Hepatocyte (in vitro differentiated cells): ENCODE data around the gene RBM17. TPM values are rescaled to one million over a fixed set of nuclear protein-coding genes. Genes with fewer than 3 reads are reported as not detected.

Source experiments
- DNase-seq: peaks from one replicate; pipeline ENCODE4 v3.0.0-alpha.2; 2016; ENCODE audit warnings: low spot score
- H2AFZ ChIP-seq: fragments of 200-600 bp; sonication (generic); 2 replicates; pipeline ENCODE4 v1.6.0; 2016; ENCODE audit warnings: antibody characterized with exemption, mild to moderate bottlenecking
- H3K27ac ChIP-seq: fragments of 200-600 bp; sonication (generic); 2 replicates; pipeline ENCODE4 v1.5.1; 2016; ENCODE audit warnings: mild to moderate bottlenecking
- H3K27me3 ChIP-seq: fragments of 200-600 bp; sonication (generic); 2 replicates; pipeline ENCODE4 v1.6.1; 2016
- H3K36me3 ChIP-seq: fragments of 200-600 bp; sonication (generic); replicated peaks from 2 replicates; pipeline ENCODE4 v1.5.1; 2016; ENCODE audit warnings: low read depth; ENCODE audit not compliant: insufficient read depth
- H3K4me1 ChIP-seq: fragments of 200-600 bp; sonication (generic); 2 replicates; pipeline ENCODE4 v1.5.1; 2016; ENCODE audit warnings: mild to moderate bottlenecking, moderate library complexity; ENCODE audit not compliant: insufficient read depth
- H3K4me2 ChIP-seq: fragments of 200-600 bp; sonication (generic); 2 replicates; pipeline ENCODE4 v1.6.0; 2016
- H3K4me3 ChIP-seq: fragments of 200-600 bp; sonication (generic); 2 replicates; pipeline ENCODE4 v1.5.1; 2016; ENCODE audit warnings: mild to moderate bottlenecking
- H3K79me2 ChIP-seq: fragments of 200-600 bp; sonication (generic); 2 replicates; pipeline ENCODE4 v1.6.0; 2017; ENCODE audit warnings: mild to moderate bottlenecking
- H3K9me2 ChIP-seq: fragments of 200-600 bp; sonication (generic); replicated peaks from 2 replicates; pipeline ENCODE4 v1.6.0; 2017; ENCODE audit warnings: mild to moderate bottlenecking; ENCODE audit not compliant: insufficient read depth
- H3K9me3 ChIP-seq: fragments of 200-600 bp; sonication (generic); 2 replicates; pipeline ENCODE4 v1.5.1; 2016; ENCODE audit warnings: low read depth, mild to moderate bottlenecking
- H4K20me1 ChIP-seq: fragments of 200-600 bp; sonication (generic); 2 replicates; pipeline ENCODE4 v1.6.0; 2016; ENCODE audit warnings: mild to moderate bottlenecking; ENCODE audit not compliant: insufficient read depth, poor library complexity, severe bottlenecking
- CTCF ChIP-seq: fragments of 200-600 bp; sonication (generic); IDR thresholded peaks from 2 replicates; pipeline ENCODE4 v1.5.1; 2016; ENCODE audit warnings: antibody characterized with exemption, mild to moderate bottlenecking; ENCODE audit not compliant: poor library complexity
- EZH2 ChIP-seq: fragments of 200-600 bp; sonication (generic); IDR thresholded peaks from 2 replicates; pipeline ENCODE4 v1.6.1; 2016; ENCODE audit warnings: antibody characterized with exemption, mild to moderate bottlenecking, borderline replicate concordance
- EZH2phosphoT487 ChIP-seq: fragments of 200-600 bp; sonication (generic); IDR thresholded peaks from one replicate; pipeline ENCODE4 v1.6.1; 2018; ENCODE audit warnings: antibody characterized with exemption, mild to moderate bottlenecking, low read depth, moderate library complexity; ENCODE audit not compliant: unreplicated experiment, severe bottlenecking
- WGBS: methylation state at CpG from one replicate; pipeline ENCODE4 v1.1.6; 2016; ENCODE audit warnings: low lambda C conversion rate; ENCODE audit errors: missing lambda C conversion rate; 5-methylcytosine and 5-hydroxymethylcytosine counted together
- polyA plus RNA-seq: library from polyadenylated mRNA; unstranded; fragments of >200 nt; fragmentation: Nextera tagmentation; extraction: Ambion mirVana; gene quantifications from 2 replicates; pipeline ENCODE4 v1.2.1, GENCODE V29; 2016
- total RNA-seq: library from RNA; depleted of rRNA; stranded (reverse); fragments of >200 nt; gene quantifications from 2 replicates; pipeline ENCODE4 v1.2.3, GENCODE V29; 2014

Gene RBM17
- total and polyA plus RNA-seq, 2 experiments from 2014 or later = 46.7 to 112 TPM

- Histone ChIP-seq H2AFZ (no peak overlapping the region), H3K79me2 (no peaks in the 10 kb centered on the region), H3K9me3 (no peaks in the 10 kb centered on the region), H3K9me2 (no peaks in the 10 kb centered on the region), H3K27ac (no peak overlapping the region), H3K36me3 (no peaks in the 10 kb centered on the region), H3K4me1 (peaks cover 14% of the 10 kb centered on the region), H3K4me2 (peak overlapping the region; percentile 98), H3K4me3 (peak overlapping the region; percentile 86), H3K27me3 (no peaks in the 10 kb centered on the region), H4K20me1 (no peaks in the 10 kb centered on the region)
- WGBS = 61% methylated on average over 22 of the region's 22 CpGs
- no peak for TF ChIP-seq EZH2
- no peak for TF ChIP-seq CTCF
- no peak for DNase-seq
Measured at GRCh38 chr10:6146013-6146785, 57.4 kb downstream of the RBM17 start.

- Histone ChIP-seq H3K27me3 (no peaks in the 10 kb centered on the region), H3K4me1 (peaks cover 12% of the 10 kb centered on the region), H3K4me3 (no peak overlapping the region), H3K9me3 (no peaks in the 10 kb centered on the region), H3K27ac (no peak overlapping the region), H2AFZ (no peak overlapping the region), H3K9me2 (no peaks in the 10 kb centered on the region), H4K20me1 (no peaks in the 10 kb centered on the region), H3K4me2 (peak overlapping the region; percentile 98), H3K36me3 (no peaks in the 10 kb centered on the region), H3K79me2 (no peaks in the 10 kb centered on the region)
- DNase-seq = no peak
- WGBS = 72% methylated on average over 11 of the region's 11 CpGs
- TF ChIP-seq EZH2 (no peak), EZH2phosphoT487 (no peak), CTCF (no peak)
Measured at GRCh38 chr10:6146921-6147320, 58.1 kb downstream of the RBM17 start.

GRCh38 chr10:6148251-6148701 lies 59.4 kb downstream of the RBM17 start:
- Histone ChIP-seq H3K27me3 (no peaks in the 10 kb centered on the region), H4K20me1 (no peaks in the 10 kb centered on the region), H3K36me3 (no peaks in the 10 kb centered on the region), H3K9me2 (no peaks in the 10 kb centered on the region), H3K4me2 (no peak overlapping the region), H3K27ac (no peak overlapping the region), H3K4me3 (no peak overlapping the region), H2AFZ (no peak overlapping the region), H3K4me1 (peaks cover 11% of the 10 kb centered on the region), H3K9me3 (no peaks in the 10 kb centered on the region), H3K79me2 (no peaks in the 10 kb centered on the region)
- DNase-seq = no peak
- TF ChIP-seq EZH2phosphoT487 = no peak
- no peak for TF ChIP-seq CTCF
- TF ChIP-seq EZH2 = no peak
- WGBS = 85% methylated on average over 7 of the region's 7 CpGs
